Endothelial cell of umbilical vein (primary cell): ENCODE results near the gene CYB5R4. TPM values are rescaled to one million over a fixed set of nuclear protein-coding genes. Genes with fewer than 3 reads are reported as not detected.

Experiments used
- BruUV-seq: library from RNA; stranded (reverse); fragments of 400-500 nt; replicated peaks from 2 replicates; lab custom pipeline; 2021; lab: Mats Ljungman, UMichigan
- CTCF ChIA-PET: fragments of 300-600, 350-600 bp; sonication (Branson Sonifier 250); formaldehyde crosslinking; loops from one replicate; lab custom pipeline; 2021; ENCODE audit warnings: antibody characterized with exemption, inconsistent platforms; lab: Charles Lee
- POLR2A ChIA-PET: fragments of 300-600, 350-600 bp; sonication (Branson Sonifier 250); formaldehyde crosslinking; loops from one replicate; lab custom pipeline; 2021; ENCODE audit warnings: antibody characterized with exemption, inconsistent platforms; lab: Charles Lee
- DNase-seq: peaks from one replicate; pipeline ENCODE4 v3.0.0-alpha.2; 2011; ENCODE audit warnings: low read depth, low spot score
- FAIRE-seq: peaks from 2 replicates; lab custom pipeline; 2011; peaks lifted over from hg19 to GRCh38; lab: Jason Lieb, UNC
- H2AFZ ChIP-seq: 2 replicates; pipeline ENCODE4 v1.6.0; 2012; ENCODE audit warnings: low read depth, low read length, control low read depth, inconsistent platforms
- H3K27ac ChIP-seq: 2 replicates; pipeline ENCODE4 v1.5.1; 2011; ENCODE audit warnings: low read depth, mild to moderate bottlenecking, control low read depth, low read length, moderate library complexity; ENCODE audit not compliant: insufficient read depth
- H3K27me3 ChIP-seq, 2 experiments: 2 replicates each; pipeline versions ENCODE4 v1.6.0 to v1.6.1; 2011; ENCODE audit warnings: low read length in 2 of 2, mixed read lengths in 1 of 2; ENCODE audit not compliant: control insufficient read depth in 2 of 2, insufficient read depth in 2 of 2
- H3K36me3 ChIP-seq, 2 experiments: 2 replicates in 1 of 2; 3 replicates in 1 of 2; pipeline ENCODE4 v1.5.1; 2011; ENCODE audit warnings: low read length in 2 of 2, mild to moderate bottlenecking in 1 of 2, moderate library complexity in 1 of 2; ENCODE audit not compliant: control insufficient read depth in 2 of 2, insufficient read depth in 2 of 2; ENCODE audit errors: extremely low read depth in 1 of 2
- H3K4me1 ChIP-seq: 3 replicates; pipeline ENCODE4 v1.5.1; 2011; ENCODE audit warnings: mild to moderate bottlenecking, low read length; ENCODE audit not compliant: control insufficient read depth, insufficient read depth; ENCODE audit errors: extremely low read depth
- H3K4me2 ChIP-seq: 2 replicates; pipeline ENCODE4 v1.6.1; 2011; ENCODE audit warnings: low read length, control low read depth, mixed read lengths; ENCODE audit not compliant: insufficient read depth
- H3K4me3 ChIP-seq, 3 experiments: fragments of 200-600 bp in 1 of 3; sonication (generic), shearing (Covaris generic) in 1 of 3; replicated peaks in 1 of 3; 2 replicates each; pipeline ENCODE4 v1.5.1; 2011 to 2016; ENCODE audit warnings: control low read depth in 3 of 3, low read length in 3 of 3, mild to moderate bottlenecking in 2 of 3, inconsistent platforms in 1 of 3, low read depth in 1 of 3, moderate library complexity in 1 of 3; ENCODE audit not compliant: insufficient read depth in 1 of 3
- H3K79me2 ChIP-seq: 2 replicates; pipeline ENCODE4 v1.6.0; 2012; ENCODE audit warnings: low read length, inconsistent platforms; ENCODE audit not compliant: control insufficient read depth, insufficient read depth
- H3K9ac ChIP-seq: replicated peaks from 2 replicates; pipeline ENCODE3; 2011; ENCODE audit warnings: low read length, control low read depth; ENCODE audit not compliant: insufficient read depth; ENCODE audit errors: extremely low read depth
- H3K9me1 ChIP-seq: replicated peaks from 3 replicates; pipeline ENCODE4 v1.6.0; 2011; ENCODE audit warnings: mild to moderate bottlenecking, low read length; ENCODE audit not compliant: control insufficient read depth, insufficient read depth; ENCODE audit errors: extremely low read depth
- H3K9me3 ChIP-seq: replicated peaks from 2 replicates; pipeline ENCODE4 v1.5.1; 2012; ENCODE audit warnings: low read length, inconsistent platforms; ENCODE audit not compliant: control insufficient read depth, insufficient read depth
- H4K20me1 ChIP-seq: replicated peaks from 2 replicates; pipeline ENCODE3; 2011; ENCODE audit warnings: mild to moderate bottlenecking, low read length; ENCODE audit not compliant: control insufficient read depth, insufficient read depth; ENCODE audit errors: extremely low read depth
- EZH2 ChIP-seq: IDR thresholded peaks from 2 replicates; pipeline ENCODE4 v1.6.1; 2012; ENCODE audit warnings: borderline replicate concordance, low read depth, mild to moderate bottlenecking, moderate library complexity, low read length, inconsistent platforms; ENCODE audit not compliant: severe bottlenecking
- MYC ChIP-seq: IDR thresholded peaks from one replicate; pipeline ENCODE4 v1.6.1; 2011; ENCODE audit warnings: mild to moderate bottlenecking, low read depth, low read length
- POLR2A ChIP-seq: IDR thresholded peaks from 2 replicates; pipeline ENCODE4 v1.6.1; 2012; ENCODE audit warnings: low read depth, mild to moderate bottlenecking, control low read depth, low read length
- dilution Hi-C: fragments of 300-500 bp; cut with MboI; formaldehyde crosslinking; loops from one replicate; pipeline ENCODE4 v1.15.0; 2019; ENCODE audit warnings: low sequenced_read_pairs; ENCODE audit not compliant: extremely low pct_ligation_motif_present
- intact Hi-C: fragments of 100-400 bp; cut with micrococcal nuclease; formaldehyde crosslinking; loops from one replicate; pipeline ENCODE4 v1.10.0; 2022
- polyA plus RNA-seq, 4 experiments: library from polyadenylated mRNA; depleted of rRNA in 3 of 4; stranded (reverse) in 3 of 4; unstranded in 1 of 4; fragments of >200 nt; gene quantifications; 2 replicates each; pipeline versions ENCODE4 v1.2.1 to v1.2.3, GENCODE V29; 2011 to 2012; ENCODE audit warnings: missing spikeins in 1 of 4
- total RNA-seq: library from RNA; stranded (reverse); gene quantifications from 2 replicates; pipeline ENCODE4 v1.2.3, GENCODE V29; 2021
- TF ChIP-seq, protein P1 (sequence below), 2 donors: IDR thresholded peaks; 1 replicate in 1 of 2; 2 replicates in 1 of 2; pipeline ENCODE4 v1.5.1; 2011; ENCODE audit warnings: low read length in 2 of 2, mild to moderate bottlenecking in 2 of 2, moderate library complexity in 2 of 2, control low read depth in 1 of 2, inconsistent platforms in 1 of 2, low read depth in 1 of 2; ENCODE audit not compliant: insufficient read depth in 1 of 2; ENCODE audit errors: extremely low read depth in 1 of 2

CYB5R4 gene
- total and polyA plus RNA-seq, 2 donors (not counting 3 experiments of a cell fraction or from before 2014, with no cell fraction given): 3.1 to 13.4 TPM

DNA sequence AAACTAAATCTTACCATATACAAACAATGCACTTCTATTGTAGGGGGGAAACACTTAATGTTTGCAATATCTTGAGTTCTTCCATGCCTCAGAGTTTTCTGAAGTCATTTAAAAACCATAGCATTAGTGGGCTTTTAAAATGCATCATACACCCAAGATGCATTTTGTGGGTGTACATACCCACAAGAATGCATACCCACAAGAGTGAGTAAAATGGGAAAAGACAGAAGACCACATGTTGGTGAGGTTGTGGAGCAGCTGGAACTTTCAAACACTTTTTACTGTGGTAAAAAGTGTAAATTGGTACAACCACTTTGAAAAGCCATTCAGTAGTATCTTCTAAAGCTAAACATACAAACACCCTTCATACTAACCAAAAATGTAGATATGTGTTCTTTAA, 57.5 kb downstream of the CYB5R4 start:
- no peak for DNase-seq
- no peaks in the 10 kb centered on the region for H3K4me1 ChIP-seq
- BruUV-seq: no TSS peak
- H3K4me2 ChIP-seq: no peak overlapping the region
- H3K4me3 ChIP-seq: no peak overlapping the region
- no peaks in the 10 kb centered on the region for H3K27me3 ChIP-seq
- H3K9ac ChIP-seq: no peak overlapping the region
- ChIA-PET POLR2A (no interaction called here), CTCF (interaction anchor here (0.9 kb wide), 1 partner anchor 58 kb away, joined by 3 read pairs; the partner anchor contains the start of gene CYB5R4)
- no peak for FAIRE-seq
- no peak overlapping the region for H2AFZ ChIP-seq
- no peak overlapping the region for H3K27ac ChIP-seq
- dilution Hi-C loops (no loop called here), intact Hi-C loops (no loop called here)
- no peaks in the 10 kb centered on the region for H3K79me2 ChIP-seq
- no peak for TF ChIP-seq EZH2
- TF ChIP-seq, protein P1, sequence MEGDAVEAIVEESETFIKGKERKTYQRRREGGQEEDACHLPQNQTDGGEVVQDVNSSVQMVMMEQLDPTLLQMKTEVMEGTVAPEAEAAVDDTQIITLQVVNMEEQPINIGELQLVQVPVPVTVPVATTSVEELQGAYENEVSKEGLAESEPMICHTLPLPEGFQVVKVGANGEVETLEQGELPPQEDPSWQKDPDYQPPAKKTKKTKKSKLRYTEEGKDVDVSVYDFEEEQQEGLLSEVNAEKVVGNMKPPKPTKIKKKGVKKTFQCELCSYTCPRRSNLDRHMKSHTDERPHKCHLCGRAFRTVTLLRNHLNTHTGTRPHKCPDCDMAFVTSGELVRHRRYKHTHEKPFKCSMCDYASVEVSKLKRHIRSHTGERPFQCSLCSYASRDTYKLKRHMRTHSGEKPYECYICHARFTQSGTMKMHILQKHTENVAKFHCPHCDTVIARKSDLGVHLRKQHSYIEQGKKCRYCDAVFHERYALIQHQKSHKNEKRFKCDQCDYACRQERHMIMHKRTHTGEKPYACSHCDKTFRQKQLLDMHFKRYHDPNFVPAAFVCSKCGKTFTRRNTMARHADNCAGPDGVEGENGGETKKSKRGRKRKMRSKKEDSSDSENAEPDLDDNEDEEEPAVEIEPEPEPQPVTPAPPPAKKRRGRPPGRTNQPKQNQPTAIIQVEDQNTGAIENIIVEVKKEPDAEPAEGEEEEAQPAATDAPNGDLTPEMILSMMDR (IDR thresholded peaks at IDR 0.05; ENCODE audit: extremely low read depth in 1 of 2, insufficient read depth in 1 of 2, low read depth in 1 of 2, low read length in 2 of 2): no peak
- H4K20me1 ChIP-seq: no peaks in the 10 kb centered on the region
- H3K36me3 ChIP-seq: no peaks in the 10 kb centered on the region
- no peaks in the 10 kb centered on the region for H3K9me3 ChIP-seq
- H3K9me1 ChIP-seq: no peaks in the 10 kb centered on the region

DNA sequence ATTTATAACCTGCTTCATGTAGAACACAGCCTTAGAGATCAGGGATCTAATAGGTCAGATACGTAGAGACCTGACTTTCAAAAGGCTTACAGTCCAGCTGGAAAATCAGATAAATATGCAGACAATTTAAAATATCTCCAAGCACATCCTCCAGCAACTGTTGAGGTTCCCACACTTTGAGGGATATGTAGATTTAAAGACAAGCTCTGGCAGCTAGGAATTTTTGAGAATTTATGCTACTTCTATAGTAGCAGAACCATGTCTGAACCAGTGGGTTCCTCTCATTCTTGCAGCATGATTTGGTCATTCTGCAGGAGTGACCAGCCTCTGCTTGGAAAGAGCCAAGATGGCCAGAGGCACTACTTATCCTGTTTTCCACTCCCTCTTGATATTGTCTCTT, 60.5 kb downstream of the CYB5R4 start:
- Histone ChIP-seq H3K4me3 (no peak overlapping the region), H3K79me2 (no peaks in the 10 kb centered on the region), H2AFZ (no peak overlapping the region), H3K9ac (no peak overlapping the region), H3K9me3 (no peaks in the 10 kb centered on the region), H3K4me2 (no peak overlapping the region), H3K9me1 (no peaks in the 10 kb centered on the region), H4K20me1 (no peaks in the 10 kb centered on the region), H3K4me1 (no peaks in the 10 kb centered on the region), H3K27ac (no peak overlapping the region), H3K27me3 (no peaks in the 10 kb centered on the region), H3K36me3 (no peaks in the 10 kb centered on the region)
- no peak for FAIRE-seq
- TF ChIP-seq POLR2A (no peak), MYC (no peak), EZH2 (no peak)
- TF ChIP-seq, protein P1 (IDR thresholded peaks at IDR 0.05; ENCODE audit: extremely low read depth in 1 of 2, insufficient read depth in 1 of 2, low read depth in 1 of 2, low read length in 2 of 2): no peak
- ChIA-PET CTCF (interaction anchor here (0.8 kb wide), 1 partner anchor 9 kb away, joined by 3 read pairs; no protein-coding TSS in a partner anchor), POLR2A (no interaction called here)
- intact Hi-C loops: no loop called here
- dilution Hi-C loops: no loop called here
- BruUV-seq: no TSS peak
- no peak for DNase-seq
